Testis (tissue), 2 donors: ENCODE results near the gene LPAR5.

Experiments used
- POLR2A ChIP-seq: fragments of 450-650 bp; IDR thresholded peaks from one replicate; pipeline ENCODE4 v1.6.1; 2017; ENCODE audit warnings: antibody characterized with exemption, mild to moderate bottlenecking, moderate library complexity
- TF ChIP-seq, protein P1 (sequence below), 3 experiments: fragments of 450-650 bp in 2 of 3; fragments of 200-600 bp in 1 of 3; sonication (generic) in 1 of 3; IDR thresholded peaks; one replicate each; pipeline ENCODE4 v1.5.1; 2016 to 2019; ENCODE audit warnings: antibody characterized with exemption in 3 of 3, mild to moderate bottlenecking in 2 of 3, moderate library complexity in 1 of 3

DNA sequence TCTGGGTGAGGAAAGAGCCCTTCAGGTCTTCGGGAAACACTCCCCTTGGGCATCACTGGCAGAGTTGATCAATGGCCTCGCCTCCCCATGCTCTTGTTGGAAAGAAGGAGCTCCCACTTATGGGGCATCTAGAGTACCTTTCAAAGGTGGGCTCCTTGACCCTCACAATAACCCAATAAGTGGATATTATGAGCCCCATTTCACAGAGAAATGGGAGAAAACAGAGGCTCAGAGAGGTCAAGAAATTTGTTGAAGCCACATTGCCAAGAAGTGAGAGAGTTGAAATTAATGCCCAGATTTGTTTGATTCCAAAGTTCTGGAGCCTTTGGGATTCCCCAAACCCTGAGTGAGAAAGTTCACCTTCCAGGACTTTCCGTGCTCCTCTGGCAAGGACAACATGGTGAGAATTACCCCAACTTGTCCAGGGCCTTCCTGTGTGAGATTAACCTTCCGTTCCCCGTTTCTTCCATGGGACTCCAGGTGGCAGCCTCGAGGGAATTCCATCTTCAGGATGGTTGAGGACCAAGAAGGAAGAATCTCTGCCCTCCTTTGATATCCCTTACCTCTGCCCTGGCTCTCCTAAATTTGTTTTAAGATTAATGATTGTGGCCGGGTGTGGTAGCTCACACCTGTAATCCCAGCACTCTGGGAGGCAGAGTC lies 21.1 kb downstream of the LPAR5 start:
- TF ChIP-seq, protein P1, sequence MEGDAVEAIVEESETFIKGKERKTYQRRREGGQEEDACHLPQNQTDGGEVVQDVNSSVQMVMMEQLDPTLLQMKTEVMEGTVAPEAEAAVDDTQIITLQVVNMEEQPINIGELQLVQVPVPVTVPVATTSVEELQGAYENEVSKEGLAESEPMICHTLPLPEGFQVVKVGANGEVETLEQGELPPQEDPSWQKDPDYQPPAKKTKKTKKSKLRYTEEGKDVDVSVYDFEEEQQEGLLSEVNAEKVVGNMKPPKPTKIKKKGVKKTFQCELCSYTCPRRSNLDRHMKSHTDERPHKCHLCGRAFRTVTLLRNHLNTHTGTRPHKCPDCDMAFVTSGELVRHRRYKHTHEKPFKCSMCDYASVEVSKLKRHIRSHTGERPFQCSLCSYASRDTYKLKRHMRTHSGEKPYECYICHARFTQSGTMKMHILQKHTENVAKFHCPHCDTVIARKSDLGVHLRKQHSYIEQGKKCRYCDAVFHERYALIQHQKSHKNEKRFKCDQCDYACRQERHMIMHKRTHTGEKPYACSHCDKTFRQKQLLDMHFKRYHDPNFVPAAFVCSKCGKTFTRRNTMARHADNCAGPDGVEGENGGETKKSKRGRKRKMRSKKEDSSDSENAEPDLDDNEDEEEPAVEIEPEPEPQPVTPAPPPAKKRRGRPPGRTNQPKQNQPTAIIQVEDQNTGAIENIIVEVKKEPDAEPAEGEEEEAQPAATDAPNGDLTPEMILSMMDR (IDR thresholded peaks at IDR 0.05): no peak
- TF ChIP-seq POLR2A: no peak
